ENCODE results near the gene NME3.
"Not testable (repeated sequence)": the region's sequence is repeated elsewhere in the genome, so short reads cannot be mapped to it uniquely, and the experiment has no call there.

The NME3 gene

DNA sequence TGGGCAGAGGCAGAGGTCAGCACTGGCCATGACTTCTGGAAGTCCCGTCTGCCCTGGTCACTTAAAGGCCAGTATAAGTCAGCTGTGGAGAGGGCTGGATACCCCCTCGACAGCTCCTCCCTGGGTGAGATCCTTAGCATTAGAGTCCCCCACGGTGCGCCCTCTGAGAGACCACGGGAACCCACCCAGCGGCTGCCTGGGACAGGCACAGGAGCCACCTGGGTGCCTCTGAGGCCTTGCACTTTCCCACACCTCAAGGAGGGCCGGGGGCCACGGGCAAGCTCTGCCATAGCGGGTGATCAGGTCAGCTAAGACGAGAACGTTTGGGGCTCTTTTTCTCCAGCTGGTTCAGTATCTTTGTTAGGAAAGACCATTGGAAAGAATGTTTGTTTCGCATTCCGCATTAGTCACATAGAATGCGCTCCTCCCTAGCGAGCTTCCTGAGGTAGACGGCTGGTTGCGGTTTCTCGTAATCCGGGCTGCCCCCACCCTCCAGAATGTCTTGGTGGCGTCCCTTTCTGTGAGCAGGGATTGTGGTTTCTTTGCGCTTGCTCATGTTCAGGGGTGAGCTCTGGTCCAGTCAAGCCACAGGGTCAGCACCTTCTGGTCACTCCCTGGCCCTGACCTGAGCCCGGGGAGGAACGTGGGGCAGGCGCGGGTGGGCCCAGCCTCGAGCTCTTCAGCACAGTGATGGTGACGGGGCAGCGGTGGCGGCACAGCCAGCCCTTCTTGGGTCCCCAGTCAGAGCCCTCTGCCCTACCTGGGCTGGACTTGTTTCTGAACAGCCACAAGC lies 25.2 kb downstream of the NME3 start:
- DNase-seq, result no peak

DNA sequence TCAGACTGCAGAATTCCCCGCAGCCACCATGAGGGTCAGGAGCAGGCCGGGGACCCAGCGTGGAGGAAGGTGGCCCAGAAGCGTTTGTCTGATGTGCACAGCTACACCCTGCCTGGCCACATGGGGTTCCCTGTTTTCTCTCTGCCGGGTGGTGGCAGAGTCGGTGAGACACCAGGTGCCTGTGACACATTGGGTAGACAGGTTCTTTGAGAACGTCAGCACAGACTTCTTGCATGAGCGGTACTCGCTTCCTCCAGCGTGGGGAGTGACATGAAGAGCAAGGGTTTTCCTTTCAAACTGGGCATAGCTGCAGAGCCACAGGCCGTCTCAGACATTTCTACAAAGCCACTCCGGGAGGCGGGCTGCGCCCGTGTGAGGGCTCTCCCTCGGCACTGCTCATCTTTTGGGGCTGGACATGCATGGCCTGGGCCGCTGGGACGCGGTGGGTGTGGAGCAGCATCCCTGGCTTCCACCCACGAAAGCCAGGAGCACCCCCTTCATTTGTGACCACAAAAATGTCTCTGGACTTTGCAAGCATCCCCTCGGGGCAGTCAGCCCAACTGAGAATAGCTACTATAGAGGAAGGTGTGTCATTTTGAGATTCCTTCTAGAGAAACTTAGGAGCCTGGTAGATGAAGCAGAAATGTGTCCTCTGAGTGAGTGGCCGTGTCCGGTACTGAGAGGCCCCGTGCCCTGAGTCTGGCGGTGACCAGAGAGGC lies 26.0 kb downstream of the NME3 start:
- no peak for DNase-seq

DNA sequence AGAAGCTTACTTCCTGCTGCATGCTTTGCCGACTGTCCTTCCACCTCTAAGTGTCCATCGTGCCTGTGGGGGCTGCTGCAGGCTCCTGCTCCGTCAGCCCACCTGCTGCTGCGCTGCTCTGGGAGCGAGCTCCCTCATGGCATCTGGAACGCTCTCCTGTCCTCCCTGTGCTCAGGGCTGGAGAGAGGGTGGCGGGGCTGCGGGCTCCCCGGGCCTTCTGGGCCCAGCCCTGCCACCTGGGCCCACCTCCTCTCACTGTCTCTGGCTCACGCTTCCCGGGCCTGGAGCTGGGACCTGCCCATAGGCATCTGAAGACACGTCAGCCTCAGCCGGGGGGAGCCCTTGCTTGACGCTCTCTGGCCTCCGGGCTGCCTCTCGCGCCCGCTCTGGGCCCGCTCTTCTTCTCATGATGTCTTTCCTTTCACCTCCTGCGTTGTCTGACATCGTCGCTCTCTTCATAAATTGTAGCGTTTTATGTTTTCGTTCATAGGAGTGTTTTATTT lies 27.0 kb downstream of the NME3 start:
- DNase-seq, result no peak

DNA sequence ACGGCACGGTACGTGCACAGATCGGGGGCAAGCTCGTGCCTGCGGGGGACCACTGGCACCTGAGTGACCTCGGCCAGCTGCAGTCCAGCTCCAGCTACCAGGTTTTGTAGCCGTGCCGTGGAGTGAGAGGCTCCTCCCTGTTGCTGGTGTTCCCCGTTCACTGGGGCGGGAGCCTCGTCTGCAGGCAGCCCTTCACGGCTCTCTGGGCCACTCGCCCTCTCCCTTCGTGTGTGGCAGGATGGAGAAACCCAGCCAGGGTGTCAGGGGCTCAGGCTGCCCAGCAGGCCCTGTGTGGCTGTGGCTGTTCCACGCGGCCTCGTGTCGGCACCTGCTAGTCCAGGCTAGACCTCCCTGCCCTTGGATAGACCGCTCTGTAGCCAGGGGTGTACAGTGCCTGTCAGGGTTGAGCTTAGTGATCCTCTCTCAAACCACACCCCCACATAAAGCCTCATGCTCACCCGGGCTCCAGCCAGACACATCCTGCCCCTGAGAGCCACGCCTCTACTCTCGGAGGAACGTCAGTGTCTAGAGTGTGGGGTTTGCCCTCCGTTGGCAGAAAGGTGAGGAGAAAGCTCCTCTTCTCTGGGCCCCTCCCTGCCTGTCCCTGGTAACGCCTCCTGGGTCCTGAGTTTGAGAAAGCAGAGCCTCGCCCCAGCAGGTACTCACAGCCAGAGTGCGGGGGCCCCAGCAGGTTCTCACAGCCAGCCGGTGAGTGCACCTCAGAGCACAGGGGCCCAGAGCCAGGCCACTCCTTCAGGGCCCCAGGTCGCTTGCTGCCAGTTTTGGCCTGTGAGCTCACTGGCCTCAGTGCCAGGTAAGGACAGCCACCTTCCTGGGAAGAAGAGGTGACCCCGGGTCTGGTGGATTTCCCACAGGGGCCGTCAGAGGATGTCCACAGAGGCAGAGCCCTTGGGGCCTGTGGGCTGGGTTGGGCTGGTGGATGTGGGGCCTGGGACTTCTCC lies 27.7 kb downstream of the NME3 start:
- no peak for DNase-seq

GRCh38 chr16:1741553-1742165 lies 29.7 kb downstream of the NME3 start:
- no peak for DNase-seq

GRCh38 chr16:1740781-1741490 lies 30.4 kb downstream of the NME3 start:
- DNase-seq, result no peak

DNA sequence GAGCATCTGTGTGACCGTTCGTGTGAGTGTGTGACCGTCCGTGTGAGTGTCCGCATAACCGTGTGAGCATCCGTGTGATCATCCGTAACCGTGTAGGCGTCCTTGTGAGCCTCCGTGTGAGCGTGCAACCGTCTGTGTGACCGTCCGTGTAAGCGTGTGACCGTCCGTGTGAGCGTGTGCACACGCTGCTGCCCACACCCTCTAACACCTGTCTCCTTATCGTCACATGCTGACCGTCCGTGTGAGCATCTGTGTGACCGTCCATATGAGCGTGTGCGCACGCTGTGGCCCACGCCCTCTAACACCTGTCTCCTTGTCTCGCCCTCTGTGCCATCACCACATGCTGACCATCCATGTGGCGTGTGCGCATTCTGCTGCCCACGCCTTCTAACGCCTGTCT lies 31.1 kb downstream of the NME3 start:
- DNase-seq, result no peak

DNA sequence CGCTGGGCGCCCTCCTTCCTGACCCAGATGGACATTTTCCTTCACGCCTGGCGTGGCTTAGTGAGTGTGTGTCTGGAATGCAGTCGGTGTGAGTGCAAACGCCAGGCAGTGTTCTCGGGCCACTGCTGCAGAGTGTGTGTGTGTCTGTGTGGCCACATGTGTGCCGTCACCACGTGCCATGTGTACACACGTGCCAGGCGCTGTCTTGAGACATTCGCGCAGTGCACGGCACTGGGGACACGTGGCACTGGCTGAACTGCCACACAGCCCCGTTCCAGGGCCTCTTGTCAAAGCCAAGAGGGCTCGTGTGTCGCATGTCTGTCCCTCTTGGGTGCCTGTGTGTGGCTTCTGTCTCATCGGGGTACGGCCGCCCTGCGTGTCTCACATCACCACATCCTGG lies 36.5 kb downstream of the NME3 start:
- DNase-seq, result no peak

- DNase-seq, result no peak
Observed at GRCh38 chr16:1734123-1734522, 37.2 kb downstream of the NME3 start.

DNA sequence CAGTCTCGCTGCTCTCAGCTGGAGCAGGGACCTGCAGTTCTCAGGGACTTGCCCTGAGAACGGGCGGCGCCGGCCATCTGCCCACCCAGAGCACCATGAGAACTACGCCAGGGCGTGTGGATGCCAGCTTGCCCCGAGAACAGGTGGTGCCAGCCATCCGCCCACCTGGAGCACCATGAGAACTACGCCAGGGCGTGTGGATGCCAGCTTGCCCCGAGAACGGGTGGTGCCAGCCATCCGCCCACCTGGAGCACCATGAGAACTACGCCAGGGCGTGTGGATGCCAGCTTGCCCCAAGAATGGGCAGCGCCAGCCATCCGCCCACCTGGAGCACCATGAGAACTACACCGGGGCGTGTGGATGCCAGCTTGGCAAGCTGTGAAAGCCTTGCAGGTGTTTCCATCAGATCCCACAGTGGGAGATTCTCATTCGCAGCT lies 38.8 kb downstream of the NME3 start:
- not testable (repeated sequence) for DNase-seq

DNA sequence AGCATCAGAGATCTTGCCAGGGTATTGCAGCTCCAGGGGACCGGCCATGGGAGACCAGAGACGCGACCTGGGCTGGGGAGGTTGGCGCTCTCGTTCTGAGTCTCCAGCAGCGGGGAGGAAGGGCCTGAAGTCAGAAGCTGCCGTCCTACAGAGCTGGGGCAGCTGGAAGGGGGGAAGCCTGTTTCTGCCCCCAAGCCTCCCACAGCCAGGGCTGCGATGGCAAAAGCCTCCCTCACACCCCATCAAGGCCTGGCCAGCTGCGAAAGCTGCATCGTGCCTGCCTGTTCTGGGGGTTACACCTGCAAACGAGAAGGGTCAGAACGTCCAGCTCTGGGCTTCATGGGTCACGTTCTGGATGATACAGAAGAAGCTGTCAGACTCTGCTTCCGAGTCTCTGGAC lies 39.3 kb downstream of the NME3 start:
- DNase-seq, result no peak

- DNase-seq, result no peak
Observed at GRCh38 chr16:1731603-1732002, 39.7 kb downstream of the NME3 start.

GRCh38 chr16:1731073-1731472 lies 40.3 kb downstream of the NME3 start:
- DNase-seq, result no peak

DNA sequence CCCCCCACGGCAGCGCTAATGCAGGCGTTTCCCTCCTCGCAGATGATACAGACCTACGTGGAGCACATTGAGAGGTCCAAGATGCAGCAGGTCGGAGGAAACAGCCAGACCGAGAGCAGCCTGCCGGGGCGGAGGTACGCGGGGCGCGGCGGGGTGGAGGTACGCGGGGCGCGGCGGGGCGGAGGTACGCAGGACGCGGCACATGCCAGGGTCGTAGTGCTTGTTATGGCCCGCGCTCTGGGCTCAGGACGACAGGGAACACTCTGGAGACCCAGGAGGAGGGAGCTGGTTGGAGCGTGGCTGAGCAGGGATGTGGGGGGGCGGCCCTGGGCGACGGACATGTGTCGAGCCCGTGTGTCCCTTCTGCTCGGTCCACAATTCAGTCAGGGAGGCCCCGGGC lies 41.9 kb downstream of the NME3 start:
- DNase-seq, result no peak

DNA sequence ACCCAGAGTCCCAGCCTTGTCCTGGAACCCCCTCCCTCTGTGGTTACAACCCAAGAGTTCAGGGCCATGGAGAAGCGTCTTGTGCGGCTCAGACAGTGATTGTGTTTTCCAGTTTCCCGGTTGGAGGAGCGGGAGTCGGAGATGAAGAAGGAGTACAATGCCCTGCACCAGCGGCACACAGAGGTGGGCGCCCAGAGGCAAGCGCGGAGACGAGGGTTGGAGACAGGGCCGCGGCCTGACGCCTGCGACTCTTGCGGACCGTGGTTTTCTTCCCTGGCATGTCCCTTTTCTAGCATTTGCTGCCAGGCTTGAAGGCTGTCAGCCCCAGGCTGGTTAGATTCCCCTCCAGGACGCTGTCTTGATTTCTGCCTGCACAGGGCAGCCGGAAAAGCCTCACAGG lies 42.3 kb downstream of the NME3 start:
- DNase-seq, result no peak

GRCh38 chr16:1727651-1728624 lies 43.4 kb downstream of the NME3 start:
- no peak for DNase-seq

DNA sequence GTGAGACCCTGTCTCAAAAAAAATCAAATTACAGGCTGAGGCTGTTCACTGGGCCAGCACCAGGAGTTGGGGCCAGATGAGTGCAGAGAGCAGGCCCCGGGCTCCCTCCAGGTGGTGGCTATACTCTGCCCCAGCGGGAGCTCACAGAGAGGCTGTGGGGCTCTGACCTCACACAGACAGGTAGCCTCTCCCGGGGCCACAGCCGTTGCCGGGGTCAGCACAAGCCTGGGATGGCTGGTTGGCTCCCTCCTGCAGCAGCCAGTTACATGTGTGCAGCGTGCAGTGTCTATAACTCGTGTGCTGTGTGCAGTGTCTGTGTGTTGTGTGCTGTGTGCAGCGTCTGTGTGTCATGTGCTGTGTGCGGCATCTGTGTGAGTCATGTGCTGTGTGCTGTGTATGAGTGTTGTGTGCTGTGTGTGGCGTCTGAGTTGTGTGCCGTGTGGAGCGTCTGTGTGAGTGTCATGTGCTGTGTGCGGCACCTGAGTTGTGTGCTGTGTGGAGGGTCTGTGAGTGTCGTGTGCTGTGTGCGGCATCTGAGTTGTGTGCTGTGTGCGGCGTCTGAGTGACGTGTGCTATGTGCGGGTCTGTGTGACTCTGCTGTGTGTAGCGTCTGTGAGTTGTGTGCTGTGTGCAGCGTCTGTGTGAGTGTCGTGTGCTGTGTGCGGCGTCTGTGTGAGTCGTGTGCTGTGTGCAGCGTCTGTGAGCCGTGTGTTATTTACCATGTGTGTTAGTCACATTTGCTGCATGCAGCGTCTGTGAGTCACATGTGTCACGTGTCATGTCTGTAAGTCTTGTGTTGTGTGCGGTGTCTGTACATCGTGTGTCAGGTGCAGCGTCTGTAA lies 44.5 kb downstream of the NME3 start:
- DNase-seq, result no peak

- DNase-seq, result no peak
Observed at GRCh38 chr16:1724491-1724890, 46.9 kb downstream of the NME3 start.

DNA sequence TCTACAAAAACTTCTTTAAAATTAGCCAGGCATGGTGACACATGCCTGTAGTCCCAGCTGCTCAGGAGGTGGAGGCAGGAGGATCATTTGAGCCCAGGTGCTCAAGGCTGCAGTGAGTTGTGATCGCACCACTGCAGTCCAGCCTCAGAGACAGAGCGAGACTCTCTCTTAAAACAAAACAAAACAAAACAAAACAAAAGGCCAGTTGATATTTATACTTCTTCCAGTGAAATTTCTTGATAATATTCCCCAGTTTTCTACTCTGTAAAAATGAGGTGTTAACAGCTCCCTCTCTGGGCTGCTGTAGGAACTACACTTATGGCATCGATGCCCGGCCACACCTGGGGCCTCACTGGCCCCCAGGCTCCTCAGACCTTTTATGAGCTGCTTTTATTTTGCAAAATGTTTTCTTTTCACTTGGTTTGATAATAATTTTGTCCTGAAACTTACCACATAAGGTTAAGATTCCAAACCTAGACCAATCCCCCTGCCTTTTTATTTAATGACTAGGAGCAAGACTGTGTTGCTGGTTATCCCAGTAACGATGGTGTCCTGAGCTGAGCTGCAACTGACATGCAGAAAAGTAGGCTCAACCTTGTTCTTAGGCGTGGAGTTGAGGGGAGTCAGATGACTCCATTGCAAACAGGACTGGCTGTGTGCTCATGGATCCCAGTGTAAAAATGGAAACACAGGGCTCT lies 47.7 kb downstream of the NME3 start:
- no peak for DNase-seq

Data from NCI-H1694 treated with DMSO at 0.1 percent for 48 hours (cell line).